LNCAP (cell line): ENCODE data around the gene DDX46.

Source experiments
- TF ChIP-seq, protein P1 (sequence below): fragments of 450-650 bp; IDR thresholded peaks from 2 replicates; pipeline ENCODE4 v1.5.1; 2017; ENCODE audit warnings: mild to moderate bottlenecking

DDX46 gene

DNA sequence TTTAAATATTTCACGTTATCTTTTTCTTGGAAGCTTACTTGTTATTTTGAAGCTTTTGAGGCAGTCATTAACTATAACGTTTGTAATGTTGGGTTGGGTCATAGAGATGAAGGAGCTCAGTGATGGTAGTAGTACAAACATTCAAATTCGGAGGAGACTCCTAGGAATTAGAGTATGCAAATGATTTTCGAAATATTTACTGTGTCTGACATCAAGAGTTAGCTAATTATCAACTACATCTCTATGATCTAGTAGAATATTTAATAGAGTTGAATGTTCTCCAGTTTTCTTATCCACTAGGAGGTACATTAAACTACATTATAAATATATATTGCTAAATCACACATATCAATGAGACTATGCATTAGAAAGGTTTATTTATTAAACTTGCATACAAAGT, 58.4 kb downstream of the DDX46 start:
- TF ChIP-seq, protein P1, sequence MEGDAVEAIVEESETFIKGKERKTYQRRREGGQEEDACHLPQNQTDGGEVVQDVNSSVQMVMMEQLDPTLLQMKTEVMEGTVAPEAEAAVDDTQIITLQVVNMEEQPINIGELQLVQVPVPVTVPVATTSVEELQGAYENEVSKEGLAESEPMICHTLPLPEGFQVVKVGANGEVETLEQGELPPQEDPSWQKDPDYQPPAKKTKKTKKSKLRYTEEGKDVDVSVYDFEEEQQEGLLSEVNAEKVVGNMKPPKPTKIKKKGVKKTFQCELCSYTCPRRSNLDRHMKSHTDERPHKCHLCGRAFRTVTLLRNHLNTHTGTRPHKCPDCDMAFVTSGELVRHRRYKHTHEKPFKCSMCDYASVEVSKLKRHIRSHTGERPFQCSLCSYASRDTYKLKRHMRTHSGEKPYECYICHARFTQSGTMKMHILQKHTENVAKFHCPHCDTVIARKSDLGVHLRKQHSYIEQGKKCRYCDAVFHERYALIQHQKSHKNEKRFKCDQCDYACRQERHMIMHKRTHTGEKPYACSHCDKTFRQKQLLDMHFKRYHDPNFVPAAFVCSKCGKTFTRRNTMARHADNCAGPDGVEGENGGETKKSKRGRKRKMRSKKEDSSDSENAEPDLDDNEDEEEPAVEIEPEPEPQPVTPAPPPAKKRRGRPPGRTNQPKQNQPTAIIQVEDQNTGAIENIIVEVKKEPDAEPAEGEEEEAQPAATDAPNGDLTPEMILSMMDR: no peak

DNA sequence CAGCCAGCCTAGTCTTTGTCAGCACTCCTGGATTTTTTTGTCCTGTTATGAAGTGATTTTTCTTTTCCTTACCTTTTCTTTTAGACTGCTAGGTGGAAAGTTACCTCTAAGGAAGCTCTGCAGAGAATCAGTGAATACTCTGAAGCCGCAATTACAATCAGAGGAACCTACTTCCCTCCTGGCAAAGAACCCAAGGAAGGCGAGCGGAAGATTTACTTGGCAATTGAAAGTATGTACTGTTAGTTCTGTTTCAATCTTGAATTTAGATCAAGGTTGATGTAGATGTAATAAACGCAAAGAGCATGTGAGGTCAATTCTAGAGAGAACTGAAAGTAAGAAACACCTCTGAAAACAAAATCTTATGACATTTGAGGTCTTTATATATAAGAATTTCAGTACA, 60.2 kb downstream of the DDX46 start:
- TF ChIP-seq, protein P1: no peak

DNA sequence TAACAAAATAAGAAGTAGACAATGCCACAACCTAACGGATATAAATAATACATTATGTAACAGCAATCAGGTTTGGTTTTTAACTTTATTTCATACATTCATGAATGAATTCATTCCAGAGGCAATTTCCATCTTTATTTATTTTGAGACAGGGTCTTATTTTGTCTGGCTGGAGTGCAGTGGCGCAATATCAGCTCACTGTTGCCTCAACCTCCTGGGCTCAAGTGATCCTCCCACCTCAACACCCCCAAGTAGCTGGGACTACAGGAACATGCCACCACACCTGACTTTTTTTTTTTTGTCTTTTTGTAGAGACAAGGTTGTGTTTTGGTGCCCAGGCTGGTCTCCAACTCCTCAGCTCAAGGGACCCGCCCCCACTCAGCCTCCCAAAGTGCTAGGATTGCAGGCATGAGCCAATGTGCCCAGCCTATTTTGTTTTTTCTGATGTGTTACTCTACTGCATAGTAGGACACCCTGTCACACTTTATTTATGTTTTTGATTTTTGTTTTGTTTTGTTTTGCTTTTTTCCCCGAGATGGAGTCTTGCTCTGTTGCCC, 60.9 kb downstream of the DDX46 start:
- TF ChIP-seq, protein P1: no peak

DNA sequence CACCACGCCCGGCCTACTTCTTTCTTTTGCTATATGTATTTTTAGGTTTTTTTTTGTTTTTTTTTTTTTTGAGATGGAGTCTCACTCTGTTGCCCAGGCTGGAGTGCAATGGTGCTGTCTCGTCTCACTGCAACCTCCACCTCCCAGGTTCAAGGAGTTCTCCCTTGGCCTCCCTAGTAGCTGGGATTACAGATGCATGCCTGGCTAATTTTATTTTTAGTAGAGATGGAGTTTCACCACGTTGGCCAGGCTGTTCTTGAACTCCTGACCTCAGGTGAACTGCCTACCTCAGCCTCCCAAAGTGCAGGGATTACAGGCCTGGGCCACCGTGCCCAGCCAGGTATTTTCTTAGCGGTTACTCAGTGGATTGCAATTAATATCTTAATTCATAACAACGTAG, 63.3 kb downstream of the DDX46 start:
- TF ChIP-seq, protein P1: no peak

DNA sequence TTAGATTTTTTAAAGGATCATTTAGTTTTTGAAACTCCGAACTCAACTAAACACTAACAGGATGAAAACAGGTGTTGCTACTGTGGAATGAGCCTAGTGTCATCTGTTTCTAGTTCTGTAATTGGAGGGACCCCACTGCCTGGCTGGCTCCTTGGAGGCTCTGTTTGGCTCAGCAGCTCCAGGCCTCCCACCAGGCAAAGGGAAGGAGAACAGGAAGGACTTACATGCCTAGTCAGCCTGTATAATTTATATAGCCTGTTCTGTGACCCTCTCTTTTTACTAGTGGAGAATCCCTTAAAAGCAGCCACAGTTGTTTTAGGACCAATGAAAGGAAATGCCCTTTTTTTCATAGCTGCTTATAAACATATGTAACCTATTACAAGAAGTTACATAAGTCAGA, 66.1 kb downstream of the DDX46 start:
- TF ChIP-seq, protein P1: no peak

DNA sequence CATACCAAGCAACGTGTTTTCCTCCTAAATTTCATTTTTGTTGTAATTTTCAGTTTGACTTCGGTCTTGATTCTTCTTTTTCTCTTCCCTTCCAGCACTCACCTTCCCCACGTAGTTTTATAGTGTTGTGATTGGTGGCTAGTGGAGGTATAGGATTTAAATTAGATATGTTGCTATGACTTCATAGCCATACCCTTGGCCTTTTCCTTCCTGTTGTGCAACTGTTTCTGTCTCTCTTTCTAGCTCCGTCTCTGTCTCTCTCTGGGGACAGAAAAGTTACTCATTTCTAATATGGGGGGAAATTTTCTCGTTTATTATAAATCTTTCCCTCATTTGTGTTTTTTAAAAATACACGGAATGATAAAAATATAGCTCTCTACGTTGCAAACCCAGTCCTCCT, 66.6 kb downstream of the DDX46 start:
- TF ChIP-seq, protein P1: no peak

DNA sequence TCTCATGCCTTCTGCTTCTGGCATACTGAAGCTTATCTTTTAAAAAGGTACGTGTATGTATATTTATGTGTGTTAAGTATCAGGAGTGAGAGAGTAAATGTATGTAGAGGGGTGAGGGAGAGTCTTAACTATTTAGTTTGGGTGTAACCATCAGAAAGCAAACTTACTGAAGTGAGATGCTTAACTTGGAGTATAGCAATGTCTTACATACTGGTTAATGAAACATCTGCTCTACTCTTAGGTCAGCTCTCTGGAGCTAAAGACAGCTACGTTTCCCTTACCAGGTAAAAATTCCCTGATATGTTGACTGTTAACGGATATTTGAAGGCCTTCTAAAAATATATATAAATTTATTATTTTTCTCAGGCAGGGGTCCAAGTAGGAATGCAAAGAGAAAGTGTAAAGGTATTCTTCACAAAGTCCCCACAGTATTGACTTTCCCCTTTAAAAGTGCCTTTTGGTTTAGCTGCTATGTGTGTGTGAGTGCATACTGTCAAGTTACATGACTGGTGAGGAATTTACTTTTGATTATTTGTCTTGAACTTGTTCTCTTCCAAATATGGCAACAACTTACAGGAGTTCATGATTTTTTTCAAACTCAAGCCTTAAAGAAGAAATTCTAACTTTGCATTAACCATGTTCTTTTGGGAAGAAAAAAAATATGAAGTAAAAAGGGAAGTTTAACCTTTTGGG, 74.9 kb downstream of the DDX46 start:
- TF ChIP-seq, protein P1: no peak

DNA sequence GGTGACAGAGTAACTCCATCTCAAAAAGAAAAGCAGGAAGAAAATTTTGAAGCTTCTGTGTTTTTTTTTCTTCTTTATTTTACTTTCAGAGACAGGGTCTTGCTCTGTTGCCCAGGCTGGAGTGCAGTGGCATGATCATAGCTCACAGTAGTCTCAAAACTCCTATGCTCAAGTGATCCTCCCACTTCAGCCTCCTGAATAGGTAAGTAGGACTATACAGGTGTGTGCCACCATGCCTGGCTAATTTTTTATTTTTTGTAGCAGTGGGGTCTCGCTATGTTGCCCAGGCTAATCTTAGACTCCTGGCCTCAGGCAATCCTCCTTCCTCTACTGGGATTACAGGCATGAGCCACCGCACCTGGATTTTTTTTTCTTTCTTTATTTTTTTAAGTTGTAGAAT, 77.0 kb downstream of the DDX46 start:
- TF ChIP-seq, protein P1: no peak
